K562 (cell line): ENCODE results near the gene SARS1. TPM values are rescaled to one million over a fixed set of nuclear protein-coding genes. Genes with fewer than 3 reads are reported as not detected.

Source experiments
- CHD7 ChIP-seq: fragments of 200-600 bp; sonication (generic); IDR thresholded peaks from one replicate; pipeline ENCODE4 v1.6.1; 2012; ENCODE audit warnings: mild to moderate bottlenecking, low read depth, low read length, inconsistent platforms
- GTF2E2 ChIP-seq: fragments of 200-800 bp; sonication (Bioruptor generic); IDR thresholded peaks from 2 replicates; pipeline ENCODE4 v1.6.1; 2016; ENCODE audit warnings: missing genetic modification characterization, missing compliant biosample characterization
- GTF2F1 ChIP-seq: IDR thresholded peaks from 2 replicates; pipeline ENCODE4 v1.6.1; 2011; ENCODE audit warnings: low read depth, low read length, improper control_type of control experiment
- RERE ChIP-seq: sonication (generic); formaldehyde crosslinking; IDR thresholded peaks from 2 replicates; pipeline ENCODE4 v1.8.0; 2023; ENCODE audit warnings: missing genetic modification reagents, mild to moderate bottlenecking, borderline replicate concordance
- SAFB2 ChIP-seq: fragments of 200-400 bp; formaldehyde crosslinking; IDR thresholded peaks from 2 replicates; pipeline ENCODE4 v1.6.1; 2018; ENCODE audit warnings: borderline replicate concordance, low read length, low read depth, moderate library complexity; ENCODE audit not compliant: severe bottlenecking
- ZNF12 ChIP-seq: sonication (generic); formaldehyde crosslinking; IDR thresholded peaks from 2 replicates; pipeline ENCODE4 v1.4.0; 2020; ENCODE audit warnings: mild to moderate bottlenecking, missing genetic modification reagents
- polyA plus RNA-seq, 8 experiments: library from polyadenylated mRNA; depleted of rRNA in 4 of 8; stranded (reverse) in 5 of 8; unstranded in 3 of 8; fragments of >200 nt; fragmentation: Nextera tagmentation in 2 of 8; fragmentation: Illumina TruSeq in 1 of 8; extraction: Ambion mirVana in 2 of 8; extraction: Trizol in 1 of 8; gene quantifications; 2 replicates each; pipeline versions ENCODE4 v1.2.1 to v1.2.3, GENCODE V29; 2011 to 2014; ENCODE audit warnings: inconsistent platforms in 1 of 8, missing spikeins in 1 of 8
- total RNA-seq, 7 experiments: library from RNA; depleted of rRNA in 6 of 7; stranded (reverse); fragments of >200 nt in 6 of 7; fragmentation: Illumina TruSeq in 2 of 7; extraction: Trizol in 2 of 7; gene quantifications; 2 replicates each; pipeline versions ENCODE4 v1.2.1 to v1.2.3, GENCODE V29; 2011 to 2021; ENCODE audit warnings: low replicate concordance in 1 of 7

The SARS1 gene
- total and polyA plus RNA-seq, 9 of the 15 experiments (the other 6 are each of a cell fraction or from before 2014, with no cell fraction given): 221 to 623 (median 254) TPM

- no peak for TF ChIP-seq RERE (CRISPR knock-in tag)
- TF ChIP-seq ZNF12: no peak
- TF ChIP-seq GTF2E2 (tag): no peak
- TF ChIP-seq CHD7: no peak
- no peak for TF ChIP-seq GTF2F1
- TF ChIP-seq SAFB2: no peak
- TF ChIP-seq, all 486 proteins: peak for 0
These were observed 57.1 kb downstream of the SARS1 start (continued) for GRCh38 chr1:109270623-109271317.
